SK-N-SH (cell line): Measurements from ENCODE around the gene SEC16A. TPM values are rescaled to one million over a fixed set of nuclear protein-coding genes. Genes with fewer than 3 reads are reported as not detected.

Source experiments
- CHD2 ChIP-seq: fragments of 150-350 bp; IDR thresholded peaks from 2 replicates; pipeline ENCODE4 v1.6.1; 2018; ENCODE audit warnings: low read length; ENCODE audit not compliant: partially characterized antibody
- CTCF ChIP-seq: fragments of 200-600 bp; sonication (generic); IDR thresholded peaks from 2 replicates; pipeline ENCODE4 v1.6.1; 2017; ENCODE audit warnings: antibody characterized with exemption, mild to moderate bottlenecking, moderate library complexity
- ELF1 ChIP-seq: IDR thresholded peaks from 2 replicates; pipeline ENCODE4 v1.4.0; 2012
- EP300 ChIP-seq, 2 experiments: IDR thresholded peaks; 2 replicates each; pipeline versions ENCODE4 v1.4.0 to v1.6.1; 2012; ENCODE audit warnings: borderline replicate concordance in 1 of 2, low read depth in 1 of 2, low read length in 1 of 2
- FOSL2 ChIP-seq: IDR thresholded peaks from 2 replicates; pipeline ENCODE4 v1.4.0; 2012; ENCODE audit warnings: low read depth, mild to moderate bottlenecking, moderate library complexity, borderline replicate concordance
- FOXJ3 ChIP-seq: sonication (generic); formaldehyde crosslinking; IDR thresholded peaks from 2 replicates; pipeline ENCODE4 v1.5.1; 2020; ENCODE audit warnings: mild to moderate bottlenecking, missing genetic modification reagents
- GABPA ChIP-seq: IDR thresholded peaks from 2 replicates; pipeline ENCODE4 v1.4.0; 2012; ENCODE audit warnings: low read depth, mild to moderate bottlenecking
- PBX3 ChIP-seq: IDR thresholded peaks from 2 replicates; pipeline ENCODE4; 2012
- RAD21 ChIP-seq: IDR thresholded peaks from 2 replicates; pipeline ENCODE4 v1.6.1; 2012; ENCODE audit warnings: mild to moderate bottlenecking, low read length
- REST ChIP-seq: IDR thresholded peaks from 2 replicates; pipeline ENCODE4 v1.6.1; 2012; ENCODE audit warnings: mild to moderate bottlenecking, low read depth, low read length, moderate library complexity
- SMC3 ChIP-seq: IDR thresholded peaks from 2 replicates; pipeline ENCODE4 v1.6.1; 2012; ENCODE audit warnings: low read depth, low read length, improper control_type of control experiment
- polyA plus RNA-seq, 3 experiments: library from polyadenylated mRNA; depleted of rRNA; stranded (reverse); fragments of >200 nt; gene quantifications; 2 replicates each; pipeline ENCODE4 v1.2.3, GENCODE V29; 2012
- TF ChIP-seq, protein P1 (sequence below): IDR thresholded peaks from 2 replicates; pipeline ENCODE4 v1.4.0; 2012; ENCODE audit warnings: low read depth, borderline replicate concordance

The SEC16A gene
- polyA plus RNA-seq, 1 of the 3 experiments (the other 2 are of a cell fraction): 25.9 TPM

- TF ChIP-seq PBX3 (no peak), SMC3 (peak; percentile 67), CHD2 (peak; percentile 71), REST (0 out of 2 replicates have a peak, but pooled peaks have one; percentile 11), GABPA (peak; percentile 90), EP300 (IDR thresholded peaks at IDR 0.05; ENCODE audit: borderline replicate concordance in 1 of 2, low read depth in 1 of 2, low read length in 1 of 2) (peak in 1 of 2 experiments; percentile 19; a peak in 1 of 4 replicates), ELF1 (peak; percentile 58), CTCF (peak; percentile 82), FOSL2 (no peak), FOXJ3 (no peak), RAD21 (peak; percentile 76)
- TF ChIP-seq, protein P1, sequence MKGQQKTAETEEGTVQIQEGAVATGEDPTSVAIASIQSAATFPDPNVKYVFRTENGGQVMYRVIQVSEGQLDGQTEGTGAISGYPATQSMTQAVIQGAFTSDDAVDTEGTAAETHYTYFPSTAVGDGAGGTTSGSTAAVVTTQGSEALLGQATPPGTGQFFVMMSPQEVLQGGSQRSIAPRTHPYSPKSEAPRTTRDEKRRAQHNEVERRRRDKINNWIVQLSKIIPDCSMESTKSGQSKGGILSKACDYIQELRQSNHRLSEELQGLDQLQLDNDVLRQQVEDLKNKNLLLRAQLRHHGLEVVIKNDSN: no peak
These were observed 82.6 kb downstream of the SEC16A start, which contains the start of gene SNAPC4 (continued) for GRCh38 chr9:136400038-136400834.
